CD4-positive, alpha-beta T cell treated with Interleukin-21 for 1 hour (primary cell): ENCODE measurements around the gene NEDD4L.

Experiments used
- DNase-seq: peaks from one replicate; pipeline ENCODE4 v3.0.0-alpha.2; 2020

The NEDD4L gene

DNA sequence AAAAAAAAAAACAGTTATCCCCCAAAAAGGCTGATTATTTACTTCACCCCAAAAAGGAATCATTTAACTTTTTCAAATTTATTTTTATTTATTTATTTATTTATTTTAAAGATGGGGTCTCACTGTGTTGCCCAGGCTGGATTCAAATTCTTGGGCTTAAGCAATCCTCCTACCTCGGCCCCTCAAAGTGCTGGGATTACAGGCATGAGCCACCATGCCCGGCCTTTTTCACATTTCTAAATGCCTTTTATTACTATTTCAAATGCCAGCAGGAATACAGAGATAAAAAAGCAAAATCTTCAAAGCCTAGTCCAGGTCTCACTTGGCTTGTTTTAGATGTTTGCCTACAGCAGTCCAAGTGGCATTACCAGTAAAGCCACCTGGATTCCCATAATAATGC is 345.7 kb downstream of the NEDD4L start:
- DNase-seq = no peak

DNA sequence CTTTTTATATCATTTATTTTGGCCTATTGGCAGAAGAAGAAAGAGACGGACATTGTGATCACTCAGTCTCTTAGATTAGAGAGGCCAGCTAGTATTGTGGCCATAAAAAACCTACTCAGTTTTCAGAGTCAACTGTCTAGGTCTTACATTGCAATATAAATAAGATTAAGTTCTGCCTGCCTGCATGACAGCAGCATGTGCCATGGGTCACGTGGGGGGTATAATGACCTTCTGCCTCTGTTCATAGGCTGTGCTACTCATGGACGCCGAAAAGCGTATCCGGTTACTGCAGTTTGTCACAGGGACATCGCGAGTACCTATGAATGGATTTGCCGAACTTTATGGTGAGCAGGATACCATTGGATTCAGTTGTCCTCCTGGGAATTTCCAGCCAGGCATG is 346.4 kb downstream of the NEDD4L start:
- DNase-seq = no peak

DNA sequence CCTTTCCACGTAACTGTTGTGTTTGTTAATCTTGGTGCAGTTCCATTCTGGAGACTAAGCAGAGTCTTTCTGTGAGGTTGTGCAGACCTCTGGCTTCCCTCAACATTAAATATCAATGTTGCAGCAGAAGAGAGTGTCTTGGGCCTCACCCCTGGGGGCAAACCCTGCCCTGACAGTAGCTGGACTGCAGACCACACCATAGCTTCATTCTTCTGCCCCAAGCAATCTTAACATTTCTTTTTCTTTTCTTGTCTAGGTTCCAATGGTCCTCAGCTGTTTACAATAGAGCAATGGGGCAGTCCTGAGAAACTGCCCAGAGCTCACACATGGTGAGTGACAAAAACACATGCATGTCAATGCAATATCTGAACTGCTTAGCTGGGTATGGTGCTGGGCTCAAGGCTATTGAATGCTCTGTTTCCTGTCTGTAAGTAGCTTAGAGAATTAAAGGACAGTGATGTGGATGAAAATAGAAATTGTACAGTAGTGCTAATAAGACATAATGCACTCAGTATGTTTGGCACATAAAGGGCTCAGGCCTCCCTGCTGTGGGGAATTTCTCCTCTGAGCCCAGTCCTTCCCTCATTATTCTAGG is 347.3 kb downstream of the NEDD4L start:
- DNase-seq = no peak

DNA sequence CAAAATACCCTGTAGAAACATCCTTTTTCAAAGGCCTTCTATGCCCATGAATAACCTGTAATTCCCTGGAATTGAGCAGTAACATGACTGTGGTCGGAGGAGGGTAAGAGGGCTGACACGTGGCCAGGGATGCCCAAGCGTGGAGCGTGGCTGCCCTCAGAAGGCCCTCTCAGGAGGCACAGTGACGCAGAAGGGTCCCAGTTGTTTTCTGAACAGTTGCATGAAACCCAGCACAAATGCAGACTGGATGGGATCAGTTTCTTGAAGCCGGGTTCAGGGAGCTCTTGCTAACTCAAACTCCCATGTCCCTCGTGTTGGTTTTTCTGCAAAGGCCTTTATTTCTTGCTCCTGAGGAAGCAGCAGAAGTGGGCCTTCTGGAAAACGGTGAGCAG is 347.9 kb downstream of the NEDD4L start:
- no peak for DNase-seq

DNA sequence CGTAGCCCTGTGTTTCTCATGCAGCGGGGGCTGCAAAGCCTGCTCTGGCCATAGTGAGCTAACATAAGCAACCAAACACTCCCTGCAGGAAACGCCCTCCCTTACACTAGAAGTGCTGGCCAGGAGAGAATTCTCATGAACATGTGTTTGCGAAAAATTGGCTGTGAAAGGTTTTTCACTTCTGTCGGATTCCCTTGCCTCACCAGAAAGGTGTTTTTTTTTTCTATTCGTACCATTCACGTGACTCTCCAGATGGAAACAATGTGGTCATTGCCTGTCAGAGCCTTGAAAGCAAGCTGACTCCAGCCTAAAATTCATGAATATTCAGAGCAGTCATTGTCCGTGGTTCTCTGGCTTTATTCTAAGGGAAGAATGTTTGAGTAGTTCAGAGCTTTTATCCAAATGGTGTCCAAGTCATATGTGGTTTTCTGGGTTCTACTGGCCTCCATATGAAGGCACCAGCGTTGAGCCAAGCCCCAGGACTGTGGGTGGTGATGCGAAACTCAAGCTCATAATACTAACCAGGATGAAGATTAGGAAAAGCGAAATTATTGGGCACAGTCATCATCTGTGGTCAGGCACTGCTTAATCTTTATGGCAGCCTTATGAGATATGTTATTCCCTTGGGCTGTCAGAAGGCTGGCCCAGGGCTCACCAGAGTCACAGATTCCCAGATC is 348.4 kb downstream of the NEDD4L start:
- no peak for DNase-seq

DNA sequence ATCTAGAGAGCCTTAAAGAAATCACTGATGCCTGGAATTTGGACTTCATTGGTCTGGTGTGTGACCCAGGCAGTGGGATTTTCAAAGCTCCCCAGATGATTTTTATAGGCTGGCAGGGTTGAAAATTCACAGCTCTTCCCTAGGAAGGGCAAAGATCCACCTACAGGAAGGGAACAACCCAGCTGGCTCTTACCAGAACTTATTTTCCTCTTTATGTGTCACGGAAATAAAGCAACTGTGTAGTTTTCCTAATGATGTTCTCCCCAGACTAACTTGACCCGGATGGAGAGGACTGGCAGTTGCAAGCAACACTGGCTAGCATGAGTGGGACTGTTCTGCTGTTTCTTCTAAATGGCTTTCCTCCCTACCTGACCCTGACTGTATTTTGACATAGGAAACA is 349.3 kb downstream of the NEDD4L start:
- DNase-seq = no peak

DNA sequence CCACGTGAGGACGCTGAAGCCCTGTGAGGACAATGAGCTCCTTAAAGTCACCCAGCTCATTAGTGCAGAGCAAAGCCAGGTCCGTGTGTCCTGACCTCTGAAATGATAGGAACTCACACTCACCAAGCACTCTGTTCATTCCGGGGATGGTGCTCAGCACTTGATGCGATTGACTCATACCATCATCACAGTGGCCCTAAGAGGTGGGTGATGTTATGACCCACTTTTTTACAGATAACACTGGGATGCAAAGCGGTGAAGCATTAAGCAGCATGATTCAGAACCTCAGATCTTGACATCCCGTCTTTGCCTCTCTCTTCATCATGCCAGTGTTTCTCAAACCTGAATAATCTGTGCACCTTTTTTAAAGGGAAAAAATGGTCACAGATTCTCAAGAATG is 350.0 kb downstream of the NEDD4L start:
- DNase-seq = no peak

- DNase-seq = no peak
Measured at GRCh38 chr18:58394602-58395425, 350.8 kb downstream of the NEDD4L start.

GRCh38 chr18:58396144-58396543 is 352.1 kb downstream of the NEDD4L start:
- DNase-seq = no peak

- no peak for DNase-seq
Measured at GRCh38 chr18:58396966-58397365, 352.9 kb downstream of the NEDD4L start.

DNA sequence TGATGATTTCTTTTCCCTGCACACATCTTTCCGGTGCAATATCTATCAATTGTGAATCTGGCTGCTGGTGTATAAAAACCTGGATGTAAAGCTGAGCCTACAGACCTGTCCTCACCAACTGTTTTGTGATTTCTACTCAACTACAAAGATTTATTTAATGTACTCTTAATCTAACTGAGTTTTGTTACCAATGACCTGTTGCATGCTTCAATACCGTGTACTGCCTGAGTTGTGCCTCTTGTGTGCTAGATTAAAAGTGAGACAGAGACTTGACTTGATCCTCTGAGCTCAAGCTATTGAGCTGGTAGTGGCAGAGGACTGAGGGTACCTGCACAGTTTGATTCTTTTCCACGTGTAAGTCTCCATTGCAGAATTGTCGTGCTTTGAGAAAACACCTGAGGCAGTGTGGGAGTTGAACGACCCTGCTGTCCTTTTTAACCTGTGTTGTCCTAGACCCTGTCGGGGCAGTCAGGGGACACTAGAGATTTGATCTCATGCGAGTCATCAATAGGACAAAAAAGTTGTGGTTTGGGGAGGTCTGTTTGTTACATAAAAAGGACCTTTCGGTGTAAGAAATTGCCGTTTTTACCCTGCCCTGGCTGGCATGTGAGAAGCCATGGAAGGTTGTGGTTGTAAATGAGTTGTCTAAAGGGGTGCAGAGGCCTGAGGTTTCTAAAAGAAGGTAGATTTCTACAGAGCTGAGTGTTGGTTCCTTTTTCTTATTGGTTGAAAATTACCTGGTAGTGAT is 353.5 kb downstream of the NEDD4L start:
- DNase-seq = no peak

DNA sequence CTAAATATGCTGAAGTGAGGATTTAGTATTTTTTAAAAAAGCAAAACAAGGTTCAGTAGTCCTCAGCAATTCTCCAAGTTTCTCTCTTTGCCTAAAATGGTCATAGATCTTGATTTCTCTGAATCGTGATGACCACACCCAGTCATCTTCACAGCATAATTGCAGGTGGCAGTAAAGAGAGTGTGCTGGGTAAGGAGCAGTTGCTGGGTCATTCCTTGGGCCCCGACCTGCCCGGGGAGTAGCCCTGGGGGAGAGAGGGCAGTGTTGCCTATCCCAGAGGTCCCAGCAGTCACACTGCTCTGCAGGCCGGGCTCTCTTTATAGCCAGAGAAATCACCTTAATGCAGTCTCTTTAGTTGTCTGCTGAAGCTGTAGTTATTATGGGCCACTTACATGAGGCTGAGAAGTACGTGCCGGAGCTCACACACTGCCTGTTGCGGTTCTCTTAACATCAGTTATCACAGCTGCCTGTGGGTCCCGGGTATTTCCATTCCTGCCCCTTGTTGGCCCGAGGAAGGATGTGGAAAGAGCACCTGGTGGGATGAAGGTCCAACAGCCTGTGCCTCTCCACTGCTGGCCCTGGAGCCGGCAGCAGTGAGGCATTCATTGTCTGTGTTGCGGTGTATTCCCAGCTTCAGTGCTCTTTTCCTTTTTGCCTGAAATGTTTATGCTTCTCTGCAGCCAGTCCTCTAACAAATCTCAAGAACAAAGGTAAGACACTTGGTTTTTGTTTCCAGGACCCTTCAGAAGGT is 354.8 kb downstream of the NEDD4L start:
- no peak for DNase-seq

DNA sequence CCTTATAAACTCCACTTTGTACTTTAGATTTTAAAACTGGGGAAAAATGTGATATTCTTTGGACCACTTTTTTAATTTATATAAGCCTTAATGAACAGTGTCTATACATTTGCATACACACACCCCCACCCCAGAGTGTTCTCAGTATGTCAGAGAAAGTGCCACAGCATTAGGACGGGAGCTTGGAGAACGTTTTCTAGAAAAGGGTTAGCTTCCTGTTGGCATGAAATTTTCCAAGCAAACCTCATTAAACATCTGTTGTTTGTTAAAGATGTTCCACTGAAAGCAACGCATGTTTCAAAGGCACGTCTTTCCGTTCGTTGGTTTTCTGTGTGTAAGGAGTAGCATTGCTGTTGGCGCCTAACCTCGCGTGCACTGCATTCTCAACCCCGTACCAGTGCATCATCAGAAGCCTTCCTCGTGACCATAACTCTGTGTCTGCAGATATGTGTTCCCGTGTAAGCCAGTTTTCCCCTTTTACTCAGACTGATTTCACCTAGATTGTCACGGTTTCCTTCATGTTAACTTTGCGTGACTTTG is 356.4 kb downstream of the NEDD4L start:
- no peak for DNase-seq

GRCh38 chr18:58401191-58401590 is 357.2 kb downstream of the NEDD4L start:
- no peak for DNase-seq

- no peak for DNase-seq
Measured at GRCh38 chr18:58402247-58402646, 358.2 kb downstream of the NEDD4L start.

GRCh38 chr18:58402951-58403702 is 359.1 kb downstream of the NEDD4L start:
- DNase-seq = no peak

GRCh38 chr18:58403799-58404455 is 359.9 kb downstream of the NEDD4L start:
- no peak for DNase-seq

GRCh38 chr18:58405107-58405898 is 361.3 kb downstream of the NEDD4L start:
- DNase-seq = no peak

DNA sequence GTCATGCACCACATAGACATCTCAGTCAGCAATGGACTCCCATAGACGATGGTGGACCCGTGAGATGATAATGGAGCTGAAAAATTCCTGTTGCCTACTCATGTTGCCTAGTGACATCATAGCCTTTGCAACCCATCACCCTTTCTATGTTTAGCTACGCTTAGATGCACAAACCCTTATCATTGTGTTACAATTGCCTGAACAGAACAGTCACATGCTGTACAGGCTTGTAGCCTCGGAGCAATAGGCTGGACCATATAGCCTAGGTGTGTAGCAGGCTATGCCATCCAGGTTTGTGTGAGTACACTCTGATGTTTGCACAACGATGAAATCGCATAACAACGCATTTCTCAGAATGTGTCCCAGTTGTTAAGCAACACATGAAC is 363.2 kb downstream of the NEDD4L start:
- DNase-seq = no peak
